D721Med (cell line): ENCODE measurements around the gene MLF1.
"Not testable (repeated sequence)": the region's sequence is repeated elsewhere in the genome, so short reads cannot be mapped to it uniquely, and the experiment has no call there.

Experiments used
- DNase-seq: peaks from one replicate; pipeline ENCODE4 v3.0.0; 2011; ENCODE audit warnings: low spot score; ENCODE audit not compliant: insufficient read length
- FAIRE-seq: peaks from 2 replicates; lab custom pipeline; 2011; peaks lifted over from hg19 to GRCh38; lab: Jason Lieb, UNC
- CTCF ChIP-seq: IDR thresholded peaks from 2 replicates; pipeline ENCODE4 v1.5.1; 2012; ENCODE audit warnings: mild to moderate bottlenecking, control low read depth; ENCODE audit not compliant: insufficient read depth; ENCODE audit errors: missing control alignments

Gene MLF1

GRCh38 chr3:158539414-158540014 is 31.5 kb upstream of the MLF1 start:
- peak; percentile 60 for TF ChIP-seq CTCF
- DNase-seq (no peak), FAIRE-seq (no peak)

- no peak for TF ChIP-seq CTCF
- no peak for DNase-seq
- no peak for FAIRE-seq
Observed at GRCh38 chr3:158540066-158540465, 30.9 kb upstream of the MLF1 start.

GRCh38 chr3:158548691-158549090 is 22.3 kb upstream of the MLF1 start:
- TF ChIP-seq CTCF: no peak

GRCh38 chr3:158549938-158550337 is 21.1 kb upstream of the MLF1 start:
- DNase-seq, FAIRE-seq: not testable (repeated sequence)

More at GRCh38 chr3:158548691-158549090, 22.3 kb upstream of the MLF1 start:
- DNase-seq (no peak), FAIRE-seq (no peak)

GRCh38 chr3:158552124-158552523 is 18.9 kb upstream of the MLF1 start:
- no peak for FAIRE-seq

GRCh38 chr3:158559504-158559903 is 11.5 kb upstream of the MLF1 start:
- DNase-seq (no peak), FAIRE-seq (no peak)
- no peak for TF ChIP-seq CTCF

More at GRCh38 chr3:158552124-158552523, 18.9 kb upstream of the MLF1 start:
- DNase-seq: no peak
- no peak for TF ChIP-seq CTCF

GRCh38 chr3:158560979-158561378 is 10.0 kb upstream of the MLF1 start:
- no peak for TF ChIP-seq CTCF
- FAIRE-seq (no peak), DNase-seq (no peak)
